Measurements from ENCODE around the gene TEDDM1.
"Not testable (repeated sequence)": the region's sequence is repeated elsewhere in the genome, so short reads cannot be mapped to it uniquely, and the experiment has no call there.

Gene TEDDM1

DNA sequence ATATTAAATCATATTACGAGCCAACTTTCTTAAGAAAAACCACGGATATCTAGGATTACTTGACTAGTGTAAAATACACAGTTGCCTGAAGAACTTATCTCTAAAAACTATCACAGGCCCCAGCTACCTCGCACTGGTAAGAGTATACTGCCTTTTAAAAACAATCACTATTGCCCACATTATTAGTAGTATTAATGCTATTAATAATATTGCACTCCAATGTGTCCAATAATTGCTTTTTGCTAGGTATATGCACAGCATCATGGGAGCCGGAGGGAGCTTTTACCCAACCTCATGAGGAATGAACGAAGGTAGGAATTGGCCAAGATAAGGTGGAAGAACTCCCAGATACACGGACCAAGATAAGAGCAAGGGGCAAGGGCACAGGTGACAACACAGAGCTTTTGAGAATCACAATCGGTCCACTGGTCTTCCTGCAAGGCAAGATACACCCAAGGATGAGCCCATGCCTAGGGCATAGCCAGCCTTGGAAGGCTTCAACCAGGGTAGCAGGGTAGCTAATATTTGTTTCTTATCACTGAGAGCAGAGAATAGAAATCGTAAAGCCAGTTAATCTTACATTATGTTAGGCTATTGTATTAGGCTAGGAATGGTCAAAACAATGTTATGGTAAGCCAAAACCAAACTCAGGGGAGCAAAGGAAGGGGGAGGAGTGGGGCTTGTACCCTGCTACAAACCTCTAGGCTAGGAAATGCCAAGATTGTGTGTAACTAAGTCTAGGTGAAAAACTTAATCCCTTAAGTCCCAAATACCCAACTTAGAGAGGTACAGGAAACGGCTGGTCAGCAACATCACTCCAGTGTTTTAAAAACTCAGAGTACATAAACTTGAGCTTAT, 18.3 kb downstream of the TEDDM1 start:
- DNase-seq (ENCODE audit: low read depth in 3 of 3), result no peak

DNA sequence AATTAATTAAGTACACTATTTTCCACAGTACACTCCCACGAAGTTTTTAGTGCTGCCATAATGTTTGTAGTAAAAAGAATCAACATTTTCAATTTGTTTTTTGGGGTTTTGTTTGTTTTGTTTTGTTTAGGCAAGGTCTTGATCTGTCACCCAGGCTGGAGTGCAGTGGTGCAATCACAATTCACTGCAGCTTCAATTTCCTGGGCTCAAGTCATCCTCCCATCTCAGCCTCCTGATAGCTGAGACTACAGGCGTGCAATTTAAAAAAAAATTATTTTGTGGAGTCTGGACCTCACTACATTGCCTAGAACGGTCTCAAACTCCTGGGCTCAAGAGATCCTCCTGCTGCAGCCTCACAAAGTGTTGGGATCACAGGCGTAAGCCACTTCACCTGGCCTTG, 20.3 kb downstream of the TEDDM1 start:
- DNase-seq (ENCODE audit: low read depth in 3 of 3), result no peak

DNA sequence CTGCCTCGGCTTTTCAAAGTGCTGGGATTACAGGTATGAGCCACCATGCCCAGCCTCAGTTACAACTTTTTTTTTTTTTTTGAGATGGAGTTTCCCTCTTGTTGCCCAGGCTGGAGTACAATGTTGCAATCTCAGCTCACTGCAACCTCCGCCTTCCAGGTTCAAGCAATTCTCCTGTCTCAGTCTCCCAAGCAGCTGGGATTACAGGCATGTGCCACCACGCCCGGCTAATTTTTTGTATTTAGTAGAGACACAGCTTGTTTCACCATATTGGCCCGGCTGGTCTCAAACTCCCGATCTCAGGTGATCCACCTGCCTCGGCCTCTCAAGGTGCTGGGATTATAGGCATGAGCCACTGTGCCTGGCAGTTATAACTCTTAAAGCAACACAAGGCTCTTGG, 20.7 kb downstream of the TEDDM1 start:
- not testable (repeated sequence) for DNase-seq (ENCODE audit: low read depth in 3 of 3)

DNA sequence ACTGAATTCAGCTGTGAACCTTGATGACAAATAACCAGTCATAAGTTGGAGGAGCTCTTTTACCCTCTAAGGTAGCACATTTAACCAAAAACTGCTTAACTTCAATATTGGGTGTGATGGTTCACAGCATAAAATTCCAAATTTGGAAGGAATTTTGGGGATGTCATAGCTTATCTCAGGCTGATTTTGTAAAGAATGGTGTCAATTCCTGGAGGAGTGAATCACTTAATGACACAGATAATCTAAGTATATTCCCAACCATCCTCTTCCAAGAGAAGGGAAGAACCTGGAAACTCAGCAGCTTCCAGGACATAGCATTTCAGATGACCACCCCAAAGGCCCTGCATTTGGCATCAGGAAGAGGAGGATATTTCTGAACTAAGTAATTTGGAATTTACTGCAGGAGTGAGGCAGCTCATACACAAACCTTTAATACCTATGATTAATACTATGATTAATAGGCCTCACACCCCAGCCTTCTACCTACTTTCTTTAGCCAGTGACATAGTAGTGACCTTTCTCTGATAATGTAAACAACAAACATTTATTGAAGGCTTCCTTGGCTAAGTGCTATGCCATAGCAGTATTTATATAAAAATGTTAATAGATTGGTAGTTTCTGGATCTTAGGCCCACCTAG, 23.4 kb downstream of the TEDDM1 start:
- DNase-seq (ENCODE audit: low read depth in 3 of 3), result no peak

DNA sequence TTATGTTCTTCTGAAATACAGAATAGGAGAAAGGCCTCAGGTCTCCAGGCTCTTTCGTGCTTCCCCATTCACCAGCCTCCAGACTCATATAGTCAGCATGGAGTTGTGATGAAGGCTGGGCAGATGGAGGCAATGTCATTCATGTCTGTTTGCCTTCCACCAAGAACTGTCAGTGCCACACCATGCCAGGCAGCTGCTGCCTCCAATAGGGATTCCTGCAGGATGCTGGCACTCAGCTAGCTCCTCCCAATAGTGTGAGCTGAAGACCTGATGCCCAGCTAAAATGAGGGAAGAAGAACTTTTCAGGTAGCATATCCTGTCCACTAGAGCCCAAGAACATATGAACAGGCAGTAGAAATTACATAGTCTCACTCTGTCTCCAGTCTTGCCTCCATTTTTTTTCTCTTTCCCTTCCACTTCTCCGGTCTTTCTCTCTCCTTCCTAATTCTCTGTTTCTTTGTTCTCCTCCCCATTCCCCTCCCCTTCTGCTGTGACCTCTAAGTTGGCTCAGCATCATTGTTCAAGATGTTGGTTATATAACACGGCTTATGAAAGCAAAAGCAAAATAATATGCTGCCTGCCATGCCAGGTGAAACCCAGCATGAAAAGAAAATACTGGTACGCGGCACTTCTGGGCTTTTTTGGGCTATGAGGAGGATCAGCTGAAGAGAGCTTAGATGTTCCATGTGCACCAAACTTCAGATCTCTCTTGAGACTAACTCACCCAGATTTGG, 26.2 kb downstream of the TEDDM1 start:
- DNase-seq (ENCODE audit: low read depth in 3 of 3), result no peak

DNA sequence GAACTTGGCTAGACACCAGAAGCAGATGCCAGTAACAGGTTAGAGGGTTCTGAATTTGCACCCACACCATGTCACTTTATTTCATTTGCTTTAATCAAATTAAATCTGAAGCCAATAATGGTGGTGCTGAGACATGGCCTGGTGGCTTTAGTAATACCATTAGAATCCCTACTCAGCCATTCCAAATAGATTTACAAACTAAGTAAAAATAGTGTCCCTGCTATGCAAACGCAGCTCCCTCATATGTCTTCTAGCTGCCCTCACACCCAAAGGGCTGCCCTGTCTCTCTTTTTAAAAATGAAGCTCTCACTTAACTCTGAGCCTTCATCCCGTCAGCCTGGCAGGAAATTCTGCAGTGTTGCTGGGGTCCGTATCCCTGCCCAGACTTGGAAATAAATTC, 29.9 kb downstream of the TEDDM1 start:
- DNase-seq (ENCODE audit: low read depth in 3 of 3), result no peak

DNA sequence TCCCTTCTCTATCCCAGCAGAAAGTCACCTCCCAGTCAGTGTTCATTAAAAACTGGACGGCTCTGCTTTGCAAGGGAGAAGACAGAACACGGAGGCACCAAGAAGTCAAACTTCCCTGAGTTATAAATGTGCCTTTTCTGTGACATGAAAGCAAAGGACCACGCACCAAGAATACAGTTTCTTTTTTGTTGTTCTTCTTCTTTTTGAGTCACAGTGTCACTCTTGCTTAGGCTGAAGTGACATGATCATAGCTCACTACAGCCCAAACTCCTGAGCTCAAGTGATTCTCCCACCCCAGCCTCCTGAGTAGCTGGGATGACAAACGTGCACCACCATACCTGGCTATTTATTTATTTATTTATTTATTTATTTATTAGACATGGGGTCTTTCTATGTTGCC, 31.6 kb downstream of the TEDDM1 start:
- no peak for DNase-seq (ENCODE audit: low read depth in 3 of 3)

DNA sequence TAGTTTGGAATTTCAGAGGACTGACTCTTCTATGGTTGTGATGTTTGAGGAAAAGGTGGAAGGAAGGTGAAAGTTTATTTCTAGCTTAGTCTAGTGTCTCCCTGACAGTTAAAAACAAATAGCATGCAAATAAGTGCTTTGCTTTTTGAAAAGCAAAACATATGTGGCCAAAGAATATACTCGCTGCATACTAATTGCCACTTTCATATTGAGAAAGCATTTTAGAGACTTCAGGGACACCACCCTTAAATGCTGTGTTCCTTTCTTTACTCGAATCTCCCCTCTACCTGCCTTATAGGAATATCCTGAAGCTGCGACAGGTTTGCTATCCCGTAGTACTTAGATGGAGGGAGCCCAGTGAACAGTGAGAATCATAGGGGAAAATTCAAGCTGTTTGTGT, 32.1 kb downstream of the TEDDM1 start:
- DNase-seq (ENCODE audit: low read depth in 3 of 3), result no peak

DNA sequence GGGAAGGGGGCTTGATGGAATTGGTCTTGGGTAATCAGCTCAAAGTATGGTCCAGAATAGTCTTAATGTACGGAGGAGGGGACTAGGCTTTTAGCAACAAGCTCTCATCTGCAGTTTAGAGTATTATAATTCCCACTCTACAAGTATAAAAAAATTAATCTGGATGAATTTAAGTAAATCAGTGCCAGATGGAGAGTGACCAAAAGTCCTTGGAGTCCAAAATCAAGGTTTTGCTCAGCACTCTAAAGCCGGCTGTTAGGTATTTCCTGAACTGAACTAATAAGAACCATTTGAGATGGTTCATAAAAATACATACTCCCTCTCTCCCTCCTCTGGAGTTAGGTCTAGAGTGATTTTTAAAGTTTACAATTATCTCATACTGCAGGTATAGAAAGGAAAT, 32.5 kb downstream of the TEDDM1 start:
- no peak for DNase-seq (ENCODE audit: low read depth in 3 of 3)

DNA sequence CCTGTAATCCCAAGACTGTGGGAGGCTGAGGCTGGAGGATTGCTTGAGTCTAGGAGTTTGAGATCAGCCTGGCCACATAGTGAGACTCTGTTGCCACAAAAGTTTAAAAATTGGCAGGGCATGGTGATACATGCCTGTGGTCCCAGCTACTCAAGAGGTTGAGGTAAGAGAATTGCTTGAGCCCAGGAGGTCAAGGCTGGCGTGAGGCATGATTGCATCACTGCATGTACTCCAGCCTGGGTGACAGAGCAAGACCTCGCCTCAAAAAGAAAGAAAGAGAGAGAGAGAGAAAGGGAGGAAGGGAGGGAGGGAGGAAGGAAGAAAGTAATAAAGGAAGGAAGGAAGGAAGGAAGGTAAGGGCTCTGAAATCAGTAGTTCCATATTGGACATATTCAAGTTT, 33.9 kb downstream of the TEDDM1 start:
- DNase-seq (ENCODE audit: low read depth in 3 of 3), result no peak

DNA sequence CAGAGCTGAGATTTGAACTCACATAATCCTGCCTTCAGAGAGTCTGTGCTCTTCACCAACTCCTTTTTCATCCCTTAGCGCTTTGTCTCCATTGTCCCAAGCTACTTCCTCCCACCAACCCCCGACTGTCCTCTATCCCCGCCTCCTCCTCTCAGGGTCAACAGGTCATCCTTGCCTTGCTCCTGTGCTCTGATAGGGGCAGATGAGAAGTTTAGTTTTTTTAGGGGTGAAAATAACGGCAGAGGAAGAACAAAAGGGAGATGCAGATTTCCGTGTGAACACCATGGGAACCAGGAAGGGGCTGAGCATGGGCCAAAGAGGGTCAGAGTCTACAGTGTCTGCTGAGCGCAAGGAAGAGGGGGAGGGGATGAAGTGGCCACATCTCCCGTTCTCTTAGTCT, 40.8 kb downstream of the TEDDM1 start:
- DNase-seq (ENCODE audit: low read depth in 3 of 3), result no peak

DNA sequence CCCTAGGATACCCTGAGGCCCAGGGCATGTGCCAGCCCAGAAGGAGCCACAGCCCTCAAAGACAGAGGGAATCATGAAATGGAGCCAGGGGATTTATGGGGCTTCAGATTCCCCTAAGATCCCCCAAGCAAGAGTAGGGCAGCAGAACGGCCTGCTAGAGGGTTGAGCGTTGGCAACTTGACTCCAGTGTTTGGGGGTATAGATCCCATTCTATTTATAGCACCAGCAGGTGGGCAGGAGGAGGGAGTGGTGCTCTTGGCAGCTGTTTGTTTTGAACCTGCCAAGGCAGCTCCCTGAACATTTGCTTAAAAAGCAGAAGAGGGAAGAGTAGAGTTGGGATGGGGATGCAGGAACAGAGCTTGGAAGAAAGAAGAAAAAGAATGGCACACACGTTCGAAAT, 42.6 kb downstream of the TEDDM1 start:
- DNase-seq (ENCODE audit: low read depth in 3 of 3), result no peak

DNA sequence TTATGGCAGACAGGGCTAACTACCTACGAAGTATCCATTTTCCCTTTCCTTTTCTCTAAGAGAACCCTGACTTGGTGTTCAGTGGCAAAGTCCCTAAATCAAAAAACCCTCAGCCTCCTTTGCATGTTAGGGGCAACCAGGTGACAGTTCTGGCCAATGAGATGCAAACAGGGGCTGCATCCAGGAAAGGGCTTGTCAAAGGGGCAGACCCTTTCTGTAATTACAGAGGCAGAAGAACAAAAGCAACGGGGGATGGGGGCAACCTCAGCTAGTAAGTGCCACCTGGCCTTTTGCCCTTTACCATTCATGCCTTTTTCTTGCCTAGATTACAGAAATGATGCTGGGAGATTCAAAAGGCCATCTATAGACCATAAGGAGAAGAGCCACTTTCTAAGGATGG, 43.3 kb downstream of the TEDDM1 start:
- DNase-seq (ENCODE audit: low read depth in 3 of 3), result no peak

DNA sequence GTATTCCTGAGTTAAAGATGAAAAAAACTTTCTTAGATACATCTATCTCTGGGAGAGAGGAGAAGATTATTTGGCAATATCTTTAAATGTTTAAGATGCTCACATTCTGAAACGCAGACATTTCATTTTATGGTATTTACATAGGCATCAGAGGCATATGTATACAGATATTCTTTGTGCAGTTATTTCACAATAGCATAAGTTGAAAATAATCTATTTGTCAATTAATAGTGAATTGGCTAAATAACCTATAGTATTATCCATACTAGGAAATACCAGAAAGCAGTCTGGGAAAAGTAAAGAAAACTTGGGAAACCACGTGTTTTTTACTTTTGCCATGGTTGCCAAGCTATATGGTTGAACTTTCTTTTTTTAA, 44.8 kb downstream of the TEDDM1 start:
- DNase-seq (ENCODE audit: low read depth in 3 of 3), result no peak

DNA sequence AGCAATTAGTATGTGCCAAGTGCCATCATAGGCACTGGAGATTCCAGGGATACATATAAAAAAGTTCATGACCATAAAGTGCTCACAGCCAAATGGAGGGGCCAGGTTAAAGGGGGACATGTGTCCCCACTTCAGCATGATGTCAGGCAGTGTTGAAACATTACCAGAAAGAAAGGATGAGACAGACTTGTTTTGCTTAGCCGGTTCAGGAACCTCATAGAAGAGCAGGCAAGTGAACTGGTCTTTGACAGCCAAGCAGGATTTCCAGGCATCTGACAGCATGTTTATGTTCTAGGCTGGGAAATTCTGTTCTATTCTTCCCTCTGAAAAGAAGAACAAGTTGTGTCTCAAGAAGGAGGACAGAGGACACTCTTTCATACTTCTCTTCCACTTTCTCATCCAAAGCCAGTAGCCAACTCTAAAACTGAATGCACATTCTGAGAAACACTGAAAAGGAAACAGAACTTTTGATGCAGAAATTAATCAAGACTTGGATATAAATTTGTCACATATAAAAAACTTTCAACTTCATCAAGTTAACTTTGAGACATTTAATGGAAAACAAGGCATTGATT, 48.6 kb downstream of the TEDDM1 start:
- no peak for DNase-seq (ENCODE audit: low read depth in 3 of 3)

DNA sequence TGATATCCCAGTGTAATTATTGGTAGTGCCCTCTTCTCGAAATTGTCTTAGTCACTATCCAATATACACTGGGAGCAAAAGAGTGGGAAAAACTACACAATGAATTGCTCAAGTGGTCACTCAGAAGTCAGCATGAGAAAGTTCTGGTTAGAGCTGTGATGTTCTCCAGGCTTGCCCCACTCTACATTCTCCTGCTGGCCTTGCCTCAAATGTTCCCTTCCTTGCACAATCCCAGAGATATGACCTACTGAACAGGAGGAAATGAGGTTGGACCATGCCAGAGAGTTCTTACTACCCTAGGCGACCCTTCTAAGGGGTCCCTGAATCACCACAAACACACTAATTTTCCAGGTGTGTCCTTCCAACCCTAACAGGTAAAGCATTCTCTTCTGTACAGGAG, 49.6 kb downstream of the TEDDM1 start:
- no peak for DNase-seq (ENCODE audit: low read depth in 3 of 3)

DNA sequence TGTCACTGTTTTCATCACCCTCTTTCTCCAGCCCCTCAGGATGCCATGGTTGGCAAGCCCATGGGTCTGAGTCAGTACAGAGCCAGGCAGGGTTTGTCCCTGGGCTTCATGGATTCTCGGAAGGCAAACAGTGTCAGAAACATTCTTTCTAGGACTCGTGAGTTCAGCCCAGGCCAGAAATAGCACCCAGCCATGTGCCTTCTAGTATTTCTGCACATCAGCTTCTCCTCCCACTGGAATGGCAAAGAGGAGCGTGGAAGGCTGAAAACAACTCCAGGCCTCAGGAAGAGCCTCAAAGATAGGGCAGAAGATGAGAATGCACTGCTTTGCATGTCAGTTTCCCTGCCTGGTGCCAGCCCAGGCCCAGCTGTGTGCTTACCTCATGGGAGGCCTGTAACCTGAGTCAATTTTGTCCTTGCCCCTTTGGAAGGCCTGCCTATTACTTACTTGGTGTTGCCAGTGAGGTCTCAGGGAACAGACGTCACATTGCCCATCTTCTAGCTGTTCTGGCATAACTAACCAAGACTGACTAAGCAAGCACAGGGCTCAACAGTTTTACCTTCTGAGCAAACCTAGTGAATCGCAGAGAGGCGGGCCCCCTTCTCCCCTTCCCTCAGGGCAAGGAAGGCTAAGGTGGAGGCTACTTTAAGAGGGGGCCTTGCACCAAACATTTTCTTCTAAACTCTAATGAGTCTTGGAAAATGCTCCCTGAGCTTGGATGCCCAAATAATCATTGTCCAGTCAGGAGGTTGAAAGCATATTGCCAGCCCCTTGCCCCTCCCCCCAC, 51.3 kb downstream of the TEDDM1 start:
- DNase-seq (ENCODE audit: low read depth in 3 of 3), result no peak
